Fibroblast of pulmonary artery (primary cell): ENCODE results near the gene TAS1R3.

ENCODE experiments used
- DNase-seq: peaks from one replicate; pipeline ENCODE4 v3.0.0-alpha.2; 2010; ENCODE audit warnings: low read depth
- H3K4me3 ChIP-seq: replicated peaks from 2 replicates; pipeline ENCODE4 v1.5.1; 2011; ENCODE audit warnings: low read depth, mild to moderate bottlenecking, control low read depth, low read length, moderate library complexity
- TF ChIP-seq, protein P1 (sequence below): IDR thresholded peaks from 2 replicates; pipeline ENCODE4 v1.5.1; 2011; ENCODE audit warnings: mild to moderate bottlenecking, control low read depth, low read length, inconsistent platforms; ENCODE audit errors: missing control alignments

Gene TAS1R3

DNA sequence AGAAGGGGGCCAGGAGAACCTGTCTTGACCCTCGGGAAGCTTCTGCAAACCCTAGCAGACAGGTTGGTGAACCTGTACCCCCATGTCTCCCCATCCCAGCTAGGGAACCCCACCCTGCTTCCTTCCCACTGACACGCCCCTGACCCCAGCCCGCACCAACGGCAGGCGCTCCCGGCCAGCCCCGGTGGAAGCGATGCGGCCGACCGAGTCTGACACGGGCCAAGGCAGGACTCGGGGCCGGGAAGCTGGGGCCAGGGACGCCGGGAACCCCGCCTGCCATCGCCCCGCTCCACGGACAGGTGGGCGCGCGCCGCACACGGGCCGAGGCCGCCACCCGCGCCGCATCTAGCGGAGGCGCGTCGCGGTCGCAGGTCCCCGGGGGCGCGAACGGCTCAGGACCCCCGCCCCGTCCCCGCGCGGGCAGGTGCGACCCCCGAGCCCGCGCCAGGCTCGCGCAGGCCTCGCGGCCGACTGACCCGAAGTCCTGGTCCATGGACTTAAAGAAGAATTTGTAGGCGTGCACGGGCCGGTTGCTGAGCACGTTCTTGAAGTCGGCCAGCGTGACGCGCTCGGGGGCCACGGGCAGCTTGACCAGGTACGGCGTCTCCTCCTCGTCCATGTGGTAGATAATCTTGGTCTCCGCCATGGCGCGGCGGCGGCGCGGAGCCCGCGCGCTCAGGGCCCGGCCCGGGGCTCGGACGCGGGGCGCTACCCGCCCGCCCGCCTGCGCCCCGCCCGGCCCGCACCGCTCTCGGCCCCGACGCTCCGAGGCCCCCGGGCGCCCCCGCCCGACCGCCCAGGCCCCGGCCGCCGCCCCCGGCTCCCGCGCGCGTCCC lies 17.6 kb downstream of the TAS1R3 start:
- peak; percentile 50 for DNase-seq
- peak overlapping the region; percentile 66 for H3K4me3 ChIP-seq
- TF ChIP-seq, protein P1, sequence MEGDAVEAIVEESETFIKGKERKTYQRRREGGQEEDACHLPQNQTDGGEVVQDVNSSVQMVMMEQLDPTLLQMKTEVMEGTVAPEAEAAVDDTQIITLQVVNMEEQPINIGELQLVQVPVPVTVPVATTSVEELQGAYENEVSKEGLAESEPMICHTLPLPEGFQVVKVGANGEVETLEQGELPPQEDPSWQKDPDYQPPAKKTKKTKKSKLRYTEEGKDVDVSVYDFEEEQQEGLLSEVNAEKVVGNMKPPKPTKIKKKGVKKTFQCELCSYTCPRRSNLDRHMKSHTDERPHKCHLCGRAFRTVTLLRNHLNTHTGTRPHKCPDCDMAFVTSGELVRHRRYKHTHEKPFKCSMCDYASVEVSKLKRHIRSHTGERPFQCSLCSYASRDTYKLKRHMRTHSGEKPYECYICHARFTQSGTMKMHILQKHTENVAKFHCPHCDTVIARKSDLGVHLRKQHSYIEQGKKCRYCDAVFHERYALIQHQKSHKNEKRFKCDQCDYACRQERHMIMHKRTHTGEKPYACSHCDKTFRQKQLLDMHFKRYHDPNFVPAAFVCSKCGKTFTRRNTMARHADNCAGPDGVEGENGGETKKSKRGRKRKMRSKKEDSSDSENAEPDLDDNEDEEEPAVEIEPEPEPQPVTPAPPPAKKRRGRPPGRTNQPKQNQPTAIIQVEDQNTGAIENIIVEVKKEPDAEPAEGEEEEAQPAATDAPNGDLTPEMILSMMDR = no peak

DNA sequence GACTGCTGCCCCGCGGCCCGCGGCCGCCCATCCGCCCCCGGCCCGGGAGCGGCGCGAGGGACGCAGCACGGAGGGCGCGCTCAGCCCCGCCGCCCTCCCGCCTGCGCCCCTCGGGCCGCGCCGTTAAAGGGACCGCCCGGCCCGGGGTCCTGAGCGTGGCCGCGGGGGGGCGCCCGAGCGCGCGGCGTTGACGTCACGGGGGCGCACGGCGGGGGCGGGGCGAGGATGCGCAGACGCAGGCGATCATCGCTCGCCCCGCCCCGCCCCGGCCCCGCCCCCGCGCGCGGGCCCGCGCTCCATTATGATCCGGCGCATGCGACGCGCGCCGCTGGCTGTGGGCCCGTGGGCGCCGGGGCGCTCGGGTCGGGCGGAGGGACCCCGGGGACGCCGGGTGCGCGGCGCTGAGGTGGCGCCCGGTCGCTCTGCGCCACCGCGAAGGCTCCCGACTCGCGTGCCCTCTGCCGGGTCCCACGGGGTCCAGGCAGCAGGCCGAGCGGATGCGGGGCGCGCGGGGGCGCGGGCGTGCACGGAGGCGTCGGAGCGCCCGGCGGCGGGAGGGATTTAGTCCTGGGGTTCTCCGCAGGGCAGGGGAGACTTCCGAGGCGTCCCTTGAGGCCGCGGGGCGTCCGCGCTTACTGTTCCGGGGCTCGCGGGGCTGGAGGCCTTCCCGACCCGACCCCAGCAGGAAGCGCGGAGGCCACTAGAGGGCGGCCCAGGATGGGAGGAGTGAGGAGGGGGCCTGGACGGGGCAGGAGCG lies 18.4 kb downstream of the TAS1R3 start, which contains the start of gene DVL1:
Gene DVL1, minus strand, starts transcription at position 163 of the 757 bp plus-strand sequence. CDS start 353 bp downstream, outside the sequence.
- TF ChIP-seq, protein P1 = peak; percentile 29
- H3K4me3 ChIP-seq = peak within 1 kb of the TSS; percentile 66
- DNase-seq = peak; percentile 53

DNA sequence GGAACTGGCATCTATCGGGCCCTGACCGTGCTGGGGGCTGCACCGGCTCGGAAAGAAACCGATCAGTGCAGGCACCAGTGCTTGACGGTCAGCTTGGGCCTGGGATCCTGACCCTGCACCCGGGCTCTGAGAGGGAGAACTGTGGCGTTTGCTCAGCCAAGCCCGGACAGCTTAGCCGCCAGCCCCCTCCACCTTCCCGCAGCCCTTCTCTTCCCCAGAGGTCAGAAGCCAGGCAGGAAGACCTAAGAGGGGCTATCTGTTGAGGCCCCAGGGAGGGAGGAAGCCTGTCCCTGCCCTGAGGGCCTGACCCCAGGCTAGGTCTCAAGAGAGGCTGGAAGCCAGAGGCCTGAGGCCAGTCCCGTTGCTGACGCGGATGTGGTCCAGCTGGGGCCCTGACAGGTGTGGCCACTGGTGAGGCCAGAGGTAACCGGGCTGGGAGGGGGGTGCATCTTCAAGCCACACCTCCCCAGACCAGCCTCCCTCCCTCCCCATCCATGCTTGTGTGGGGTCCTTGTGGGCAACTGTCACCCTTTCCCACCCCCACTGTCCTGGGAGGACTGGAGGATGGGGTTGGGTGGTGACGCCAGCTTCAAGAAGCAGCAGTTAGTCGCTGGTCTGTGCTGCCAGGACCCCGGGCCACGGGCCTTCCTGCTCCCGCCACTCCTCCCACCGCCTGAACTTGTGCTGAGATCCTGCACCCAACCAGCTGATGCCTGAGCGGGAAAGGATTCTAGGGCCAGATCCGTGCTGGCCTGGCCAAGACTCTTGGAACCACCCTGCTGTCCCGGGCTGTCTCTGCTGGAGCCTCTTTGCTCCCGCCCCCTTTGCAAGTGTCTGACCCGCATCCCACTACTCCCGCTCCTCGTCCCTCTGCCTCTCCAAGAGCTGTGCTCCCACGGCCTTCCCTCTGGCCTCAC lies 20.7 kb downstream of the TAS1R3 start:
- H3K4me3 ChIP-seq = no peak overlapping the region
- TF ChIP-seq, protein P1 = no peak
- no peak for DNase-seq

DNA sequence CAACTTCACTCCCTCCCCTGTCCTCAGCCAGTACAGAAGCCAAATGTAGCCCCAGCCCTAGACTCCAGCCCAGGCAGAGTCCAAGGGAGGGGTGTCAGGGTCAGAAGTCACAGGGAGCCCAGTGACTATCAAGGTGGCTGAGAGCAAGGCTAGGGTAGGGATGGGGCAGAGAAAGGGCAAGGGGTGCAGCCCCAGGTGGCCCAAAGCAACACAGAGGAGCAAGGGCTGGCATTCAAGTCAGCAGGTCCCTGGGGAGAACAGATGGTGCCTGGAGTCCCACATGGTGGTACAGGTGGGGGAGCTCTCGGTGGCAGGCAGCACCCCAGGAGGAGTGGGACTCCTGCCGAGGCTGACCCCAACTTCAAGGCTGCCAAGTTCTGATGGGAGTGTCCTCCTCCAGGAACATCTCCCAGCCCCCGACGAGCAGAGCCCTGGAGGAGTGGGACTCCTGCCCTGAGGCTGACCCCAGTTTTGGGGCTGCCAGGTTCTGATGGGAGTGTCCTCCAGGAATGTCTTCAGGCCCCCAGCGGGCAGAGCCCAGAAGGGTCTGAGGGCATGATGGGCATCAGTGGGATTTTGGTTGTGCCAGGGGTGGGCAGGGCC lies 21.8 kb downstream of the TAS1R3 start:
- no peak overlapping the region for H3K4me3 ChIP-seq
- no peak for DNase-seq
- TF ChIP-seq, protein P1 = no peak

DNA sequence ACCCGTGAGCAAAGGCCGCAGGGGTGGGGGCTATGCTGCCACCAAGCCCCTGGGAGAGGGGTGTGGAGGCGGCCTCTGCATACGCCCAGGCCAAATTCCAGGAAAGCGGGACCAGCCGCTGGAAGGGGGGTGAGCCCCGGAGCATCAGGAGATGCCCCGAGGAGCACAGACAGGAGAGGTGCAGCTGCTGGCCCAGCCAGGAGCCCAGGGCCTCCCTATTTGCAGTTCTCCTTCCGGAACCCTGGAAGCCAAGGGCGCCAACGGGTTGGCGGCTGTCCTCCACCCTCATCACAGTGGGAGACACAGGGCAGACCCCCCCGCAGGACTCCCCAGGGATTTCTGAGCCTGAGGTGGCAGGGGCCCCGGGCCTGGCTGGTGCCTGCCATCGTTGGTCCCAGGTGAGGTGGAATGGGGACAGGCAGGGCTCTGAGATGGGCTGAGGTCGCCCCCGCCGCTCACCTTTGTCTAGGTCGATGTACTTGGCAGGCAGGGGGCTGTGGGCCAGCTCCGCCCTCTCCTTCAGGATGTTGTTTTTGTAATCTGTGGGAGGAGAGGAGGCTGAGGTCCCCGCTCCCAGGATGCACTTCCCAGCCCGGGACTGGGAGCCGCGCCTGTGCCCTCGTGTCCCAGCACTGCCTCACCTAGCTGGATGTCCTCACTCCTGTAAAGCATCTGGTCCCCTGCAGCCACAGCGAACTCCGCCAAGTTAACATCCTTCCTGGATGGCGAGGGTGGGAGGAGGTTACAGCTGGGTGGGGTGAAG lies 22.5 kb downstream of the TAS1R3 start:
- no peak overlapping the region for H3K4me3 ChIP-seq
- no peak for DNase-seq
- TF ChIP-seq, protein P1 = no peak
